Spleen (tissue), 7 donors: ENCODE data around the gene DNM2.

Source experiments
- CTCF ChIP-seq, 11 experiments: fragments of 200-600 bp in 7 of 11; fragments of 450-650 bp in 4 of 11; sonication (generic) in 4 of 11; IDR thresholded peaks in 8 of 11; conservative IDR thresholded peaks in 3 of 11; 1 replicate in 7 of 11; 2 replicates in 4 of 11; pipeline versions ENCODE4 v1.4.0 to v1.8.0; 2016 to 2021; ENCODE audit warnings: antibody characterized with exemption in 11 of 11, inconsistent platforms in 4 of 11, mild to moderate bottlenecking in 1 of 11
- POLR2A ChIP-seq, 3 donors: fragments of 450-650 bp; IDR thresholded peaks; one replicate each; pipeline ENCODE4 v1.5.1; 2017; ENCODE audit warnings: antibody characterized with exemption in 3 of 3, mild to moderate bottlenecking in 1 of 3
- POLR2AphosphoS5 ChIP-seq, 3 donors: sonication (generic); formaldehyde crosslinking; IDR thresholded peaks; one replicate each; pipeline ENCODE4 v1.5.1; 2017; ENCODE audit warnings: antibody characterized with exemption in 3 of 3
- donor health status: DM: no; HTN: no; CAD: no; lungs with moderate emphysema.
- donor health status: DM: no; HTN: no; CAD: no.
- donor health status: DM: no; HTN: no; CAD: no.

DNA sequence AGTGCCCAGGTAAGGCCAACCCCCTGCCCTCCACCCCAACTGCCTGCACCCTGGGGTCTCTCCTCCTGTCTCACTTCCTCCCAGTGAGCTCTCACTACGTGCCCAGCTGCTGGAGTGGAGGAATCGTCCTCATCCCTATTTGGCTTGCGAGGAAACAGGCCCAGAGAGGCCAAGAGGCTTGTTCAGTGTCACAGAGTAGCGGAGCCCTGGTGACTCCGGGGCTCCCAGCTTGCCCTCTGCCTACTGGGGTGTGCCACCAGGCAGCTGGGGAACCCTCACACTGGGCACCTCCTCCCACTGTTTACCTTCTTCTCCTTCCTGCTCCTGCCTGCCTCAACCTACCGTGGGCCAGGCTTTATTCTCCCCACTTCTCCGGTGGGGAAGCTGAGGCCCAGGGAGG is 112.5 kb downstream of the DNM2 start:
- TF ChIP-seq CTCF (IDR thresholded peaks at IDR 0.05 in 8 of 11, conservative IDR thresholded peaks at IDR 0.05 in 3 of 11) (no peak), POLR2A (IDR thresholded peaks at IDR 0.05) (no peak), POLR2AphosphoS5 (IDR thresholded peaks at IDR 0.05) (no peak)
